HepG2 (cell line): Measurements from ENCODE around the gene SMIM44. TPM values are rescaled to one million over a fixed set of nuclear protein-coding genes. Genes with fewer than 3 reads are reported as not detected.
A peak's percentile ranks its signal among the peaks of the same experiment; 100 is the strongest.

ENCODE experiments used
- ATAC-seq: fragments of 200-7000 bp; cut with Tn5 transposase; 3 replicates; pipeline ENCODE4 v1.9.1; 2020; ENCODE audit warnings: mild to moderate bottlenecking, moderate library complexity
- BruUV-seq: library from RNA; stranded (reverse); fragments of 400-500 nt; replicated peaks from 2 replicates; lab custom pipeline; 2021; lab: Mats Ljungman, UMichigan
- CTCF ChIA-PET: fragments of 300-600 bp; formaldehyde crosslinking; extraction: SDS; loops from one replicate; lab custom pipeline; 2021; ENCODE audit warnings: low total read pairs, inconsistent platforms, low intra/inter-chr PET ratio; lab: Yijun Ruan, JAX
- POLR2A ChIA-PET: fragments of 350-600 bp; sonication (Branson Sonifier 250); formaldehyde crosslinking; loops from one replicate; lab custom pipeline; 2020; ENCODE audit warnings: antibody characterized with exemption, inconsistent platforms; lab: Yijun Ruan, JAX
- DNase-seq: peaks from one replicate; pipeline ENCODE4 v3.0.0-alpha.2; 2015; ENCODE audit warnings: low spot score
- FAIRE-seq: peaks from 3 replicates; lab custom pipeline; 2011; peaks lifted over from hg19 to GRCh38; lab: Jason Lieb, UNC
- H2AFZ ChIP-seq: one replicate; pipeline ENCODE4 v1.6.1; 2011; ENCODE audit warnings: low read length, inconsistent platforms
- H3K27ac ChIP-seq: fragments of 300-600 bp; 3 replicates; pipeline ENCODE4 v1.8.0; 2011; ENCODE audit warnings: mixed run types, mild to moderate bottlenecking, mixed read lengths, low read length, inconsistent platforms; ENCODE audit not compliant: insufficient read depth; ENCODE audit errors: extremely low read length
- H3K27me3 ChIP-seq, 2 experiments: fragments of 200-600 bp in 1 of 2; 2 replicates in 1 of 2; 3 replicates in 1 of 2; pipeline versions ENCODE4 v1.6.0 to v1.8.0; 2011; ENCODE audit warnings: low read length in 2 of 2, mild to moderate bottlenecking in 2 of 2, moderate library complexity in 2 of 2, inconsistent platforms in 1 of 2; ENCODE audit not compliant: insufficient read depth in 2 of 2, control insufficient read depth in 1 of 2
- H3K36me3 ChIP-seq, 2 experiments: fragments of 200-600 bp in 1 of 2; replicated peaks in 1 of 2; 2 replicates in 1 of 2; 3 replicates in 1 of 2; pipeline versions ENCODE4 v1.5.1 to v1.8.0; 2011; ENCODE audit warnings: low read length in 2 of 2, inconsistent platforms in 1 of 2; ENCODE audit not compliant: insufficient read depth in 2 of 2, control insufficient read depth in 1 of 2
- H3K4me1 ChIP-seq: 2 replicates; pipeline ENCODE4 v1.5.1; 2012; ENCODE audit warnings: low read length, inconsistent platforms; ENCODE audit not compliant: insufficient read depth
- H3K4me2 ChIP-seq: 2 replicates; pipeline ENCODE4 v1.6.0; 2011; ENCODE audit warnings: low read depth, low read length, inconsistent platforms
- H3K4me3 ChIP-seq, 3 experiments: fragments of 200-600 bp in 1 of 3; sonication (generic), shearing (Covaris generic) in 1 of 3; replicated peaks in 1 of 3; 2 replicates each; pipeline ENCODE4 v1.5.1; 2011 to 2016; ENCODE audit warnings: low read length in 3 of 3, inconsistent platforms in 2 of 3, low read depth in 2 of 3, mild to moderate bottlenecking in 2 of 3, control low read depth in 1 of 3, mixed read lengths in 1 of 3; ENCODE audit not compliant: insufficient read depth in 1 of 3
- H3K79me2 ChIP-seq: one replicate; pipeline ENCODE4 v1.6.1; 2011; ENCODE audit warnings: low read length, inconsistent platforms; ENCODE audit not compliant: insufficient read depth
- H3K9ac ChIP-seq: 2 replicates; pipeline ENCODE4 v1.6.0; 2011; ENCODE audit warnings: mild to moderate bottlenecking, low read depth, low read length, inconsistent platforms; ENCODE audit not compliant: insufficient read depth
- H3K9me3 ChIP-seq: 2 replicates; pipeline ENCODE4 v1.5.1; 2012; ENCODE audit warnings: mild to moderate bottlenecking, low read length
- H4K20me1 ChIP-seq: 2 replicates; pipeline ENCODE4 v1.6.0; 2011; ENCODE audit warnings: inconsistent platforms, mild to moderate bottlenecking, low read length, moderate library complexity; ENCODE audit not compliant: insufficient read depth
- HOXA3 ChIP-seq: sonication (generic); formaldehyde crosslinking; IDR thresholded peaks from 2 replicates; pipeline ENCODE4 v1.5.0; 2020; ENCODE audit warnings: missing genetic modification reagents
- NR2F2 ChIP-seq: IDR thresholded peaks from 2 replicates; pipeline ENCODE4 v1.6.1; 2012; ENCODE audit warnings: low read depth, inconsistent platforms, borderline replicate concordance
- NR2F6 ChIP-seq, 2 experiments: IDR thresholded peaks; 2 replicates each; pipeline ENCODE4 v1.6.1; 2016; ENCODE audit warnings: antibody characterized with exemption in 1 of 2, mild to moderate bottlenecking in 1 of 2
- ZBTB10 ChIP-seq: sonication (generic); formaldehyde crosslinking; IDR thresholded peaks from 2 replicates; pipeline ENCODE4 v1.4.0; 2020; ENCODE audit warnings: missing genetic modification reagents, borderline replicate concordance
- ZBTB38 ChIP-seq: sonication (generic); formaldehyde crosslinking; IDR thresholded peaks from 2 replicates; pipeline ENCODE4 v1.5.1; 2020; ENCODE audit warnings: mild to moderate bottlenecking, missing genetic modification reagents
- ZMYM3 ChIP-seq: sonication (generic); formaldehyde crosslinking; IDR thresholded peaks from 2 replicates; pipeline ENCODE4 v1.5.1; 2020; ENCODE audit warnings: mild to moderate bottlenecking, missing genetic modification reagents
- ZNF629 ChIP-seq: sonication (generic); formaldehyde crosslinking; conservative IDR thresholded peaks from 2 replicates; pipeline ENCODE4 v1.5.0; 2020; ENCODE audit warnings: missing genetic modification reagents
- WGBS: methylation state at CpG from one replicate; pipeline ENCODE4 v1.1.6; 2017; ENCODE audit warnings: low lambda C conversion rate; 5-methylcytosine and 5-hydroxymethylcytosine counted together
- in situ Hi-C: cut with HindIII; loops from 2 replicates; pipeline ENCODE4 v1.10.0; 2017; ENCODE audit warnings: low pct_unique_long_range_greater_than_20kb; ENCODE audit not compliant: extremely low pct_ligation_motif_present
- intact Hi-C: fragments of 100-400 bp; cut with micrococcal nuclease; formaldehyde crosslinking; loops from one replicate; pipeline ENCODE4 v1.10.0; 2022; ENCODE audit not compliant: unreplicated experiment
- polyA plus RNA-seq, 8 experiments: library from polyadenylated mRNA; depleted of rRNA in 3 of 8; stranded (reverse) in 7 of 8; unstranded in 1 of 8; fragments of >200 nt; fragmentation: Illumina TruSeq in 4 of 8; extraction: Trizol in 4 of 8; gene quantifications; 2 replicates each; pipeline versions ENCODE4 v1.2.1 to v1.2.3, GENCODE V29; 2011 to 2016; ENCODE audit warnings: low read depth in 4 of 8, missing spikeins in 1 of 8, mixed read lengths in 1 of 8; ENCODE audit not compliant: insufficient read depth in 1 of 8
- total RNA-seq, 5 experiments: library from RNA; depleted of rRNA; stranded (reverse); fragments of >200 nt; fragmentation: Illumina TruSeq; extraction: Trizol; gene quantifications; 2 replicates each; pipeline ENCODE4 v1.2.3, GENCODE V29; 2016; ENCODE audit warnings: low read depth in 1 of 5
- TF ChIP-seq, protein P1 (sequence below): sonication (generic); formaldehyde crosslinking; IDR thresholded peaks from 2 replicates; pipeline ENCODE4 v1.8.0; 2022; ENCODE audit warnings: missing genetic modification reagents, mild to moderate bottlenecking, borderline replicate concordance

The SMIM44 gene
- total and polyA plus RNA-seq, 2 of the 13 experiments (the other 11 are each of a cell fraction or from before 2014, with no cell fraction given): not detected

DNA sequence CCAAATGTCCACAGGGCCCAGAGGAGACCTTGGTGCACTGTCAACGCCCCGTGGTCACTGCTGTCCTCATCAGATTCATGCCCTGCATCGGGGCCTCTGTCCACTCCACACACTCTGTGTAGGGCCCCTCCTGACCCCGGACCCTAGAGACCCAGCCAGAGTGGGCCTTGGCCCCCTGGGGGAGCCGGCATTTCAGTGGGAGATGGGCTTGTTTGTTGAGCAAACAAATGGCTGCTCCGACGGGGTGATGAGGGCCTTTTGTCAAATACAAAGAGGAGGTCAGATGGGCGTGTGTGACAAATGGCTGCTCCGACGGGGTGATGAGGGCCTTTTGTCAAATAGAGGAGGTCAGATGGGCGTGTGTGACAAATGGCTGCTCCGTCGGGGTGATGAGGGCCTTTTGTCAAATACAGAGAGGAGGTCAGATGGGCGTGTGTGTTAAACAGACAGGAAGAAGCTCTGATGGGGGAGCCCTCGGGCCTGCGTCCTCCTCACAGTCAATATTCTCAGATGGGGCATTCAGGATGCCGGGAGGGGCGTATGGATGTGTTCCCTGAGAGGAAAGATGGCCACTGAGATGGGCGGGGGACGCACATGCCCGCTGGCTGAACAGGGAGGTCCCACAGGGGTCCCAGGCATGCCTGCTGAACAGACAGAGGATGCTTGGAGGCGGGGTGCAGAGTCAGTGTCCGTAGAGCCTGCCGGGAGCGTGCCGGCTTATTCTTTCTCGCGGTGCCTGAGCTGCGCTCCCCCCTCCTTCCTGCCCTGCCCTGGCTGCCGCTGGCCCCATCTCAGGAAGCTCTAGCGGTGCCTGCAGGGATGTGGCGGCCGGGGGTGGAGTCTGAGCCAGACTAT, 39.2 kb downstream of the SMIM44 start (continued):
- TF ChIP-seq ZBTB38 (CRISPR knock-in tag): 0 out of 2 replicates have a peak, but pooled peaks have one; percentile 37
- 0 out of 2 replicates have a peak, but pooled peaks have one; percentile 21 for TF ChIP-seq HOXA3 (CRISPR knock-in tag)
- TF ChIP-seq ZBTB10 (CRISPR knock-in tag): no peak
- TF ChIP-seq NR2F6 (IDR thresholded peaks at IDR 0.05): peak; percentile 51
- no peak for TF ChIP-seq NR2F6 (CRISPR knock-in tag; IDR thresholded peaks at IDR 0.05)
- peak; percentile 24; the same call in 1 of the 2 replicates for TF ChIP-seq NR2F2

GRCh38 chr19:3442487-3443071, 40.7 kb downstream of the SMIM44 start:
- Histone ChIP-seq H2AFZ (no peak overlapping the region), H3K9me3 (no peaks in the 10 kb centered on the region), H4K20me1 (no peaks in the 10 kb centered on the region; the same call in 1 of the 2 replicates), H3K4me1 (peaks cover 22% of the 10 kb centered on the region), H3K36me3 (peaks cover 3 to 8% of the 10 kb centered on the region in 2 experiments; a peak in 4 of 5 replicates), H3K79me2 (no peaks in the 10 kb centered on the region), H3K27me3 (no peaks in the 10 kb centered on the region), H3K4me3 (no peak overlapping the region), H3K27ac (no peak overlapping the region), H3K9ac (no peak overlapping the region), H3K4me2 (no peak overlapping the region)
- ChIA-PET POLR2A (no interaction called here), CTCF (no interaction called here)
- FAIRE-seq (no peak), DNase-seq (no peak), ATAC-seq (no peak)
- no TSS peak for BruUV-seq
- WGBS: 95% methylated on average over 14 of the region's 15 CpGs
- in situ Hi-C loops: no loop called here
- intact Hi-C loops: no loop called here
- TF ChIP-seq, protein P1, sequence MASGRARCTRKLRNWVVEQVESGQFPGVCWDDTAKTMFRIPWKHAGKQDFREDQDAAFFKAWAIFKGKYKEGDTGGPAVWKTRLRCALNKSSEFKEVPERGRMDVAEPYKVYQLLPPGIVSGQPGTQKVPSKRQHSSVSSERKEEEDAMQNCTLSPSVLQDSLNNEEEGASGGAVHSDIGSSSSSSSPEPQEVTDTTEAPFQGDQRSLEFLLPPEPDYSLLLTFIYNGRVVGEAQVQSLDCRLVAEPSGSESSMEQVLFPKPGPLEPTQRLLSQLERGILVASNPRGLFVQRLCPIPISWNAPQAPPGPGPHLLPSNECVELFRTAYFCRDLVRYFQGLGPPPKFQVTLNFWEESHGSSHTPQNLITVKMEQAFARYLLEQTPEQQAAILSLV: no peak
- TF ChIP-seq ZMYM3 (CRISPR knock-in tag): peak; percentile 23; the same call in 1 of the 2 replicates
- peak; percentile 84 for TF ChIP-seq ZNF629 (CRISPR knock-in tag)
